HG03066 (cell line): ENCODE measurements around the gene LGR6.
"Not testable (repeated sequence)": the region's sequence is repeated elsewhere in the genome, so short reads cannot be mapped to it uniquely, and the experiment has no call there.

ENCODE experiments used
- ATAC-seq: cut with Tn5 transposase; IDR thresholded peaks from one replicate; pipeline ENCODE4 v1.9.1; 2021; ENCODE audit warnings: low read depth; ENCODE audit not compliant: unreplicated experiment

Gene LGR6

GRCh38 chr1:202193614-202194327 lies at the start of gene LGR6:
LGR6 (plus strand) TSS chr1:202193799; CDS start chr1:202193990, 191 bp downstream.
- ATAC-seq = no peak

- ATAC-seq = peak; percentile 53
Measured at GRCh38 chr1:202144402-202145067, 49.1 kb upstream of the LGR6 start, which contains the start of gene ARL8A. ARL8A (minus strand) TSS chr1:202144737; CDS start chr1:202144572, 165 bp downstream.

GRCh38 chr1:202145068-202145743 lies 48.4 kb upstream of the LGR6 start:
- ATAC-seq = no peak

GRCh38 chr1:202145744-202146140 lies 47.9 kb upstream of the LGR6 start:
- not testable (repeated sequence) for ATAC-seq

- no peak for ATAC-seq
Measured at GRCh38 chr1:202146279-202146678, 47.3 kb upstream of the LGR6 start.

- ATAC-seq = no peak
Measured at GRCh38 chr1:202146993-202147392, 46.6 kb upstream of the LGR6 start.

- no peak for ATAC-seq
Measured at GRCh38 chr1:202148391-202148790, 45.2 kb upstream of the LGR6 start.

GRCh38 chr1:202149566-202149965 lies 44.0 kb upstream of the LGR6 start:
- no peak for ATAC-seq

GRCh38 chr1:202150187-202150586 lies 43.4 kb upstream of the LGR6 start:
- no peak for ATAC-seq

- ATAC-seq = no peak
Measured at GRCh38 chr1:202150602-202151001, 43.0 kb upstream of the LGR6 start.

- no peak for ATAC-seq
Measured at GRCh38 chr1:202151045-202151444, 42.6 kb upstream of the LGR6 start.

- no peak for ATAC-seq
Measured at GRCh38 chr1:202152399-202152798, 41.2 kb upstream of the LGR6 start.

- no peak for ATAC-seq
Measured at GRCh38 chr1:202153284-202153683, 40.3 kb upstream of the LGR6 start.

GRCh38 chr1:202154148-202154765 lies 39.3 kb upstream of the LGR6 start:
- ATAC-seq = no peak

GRCh38 chr1:202154766-202155477 lies 38.7 kb upstream of the LGR6 start:
- ATAC-seq = no peak

GRCh38 chr1:202155478-202156021 lies 38.0 kb upstream of the LGR6 start:
- no peak for ATAC-seq

GRCh38 chr1:202156590-202156989 lies 37.0 kb upstream of the LGR6 start:
- ATAC-seq = no peak

- ATAC-seq = no peak
Measured at GRCh38 chr1:202157945-202158344, 35.7 kb upstream of the LGR6 start.

GRCh38 chr1:202158810-202159533 lies 34.6 kb upstream of the LGR6 start:
- ATAC-seq = no peak
